ENCODE data around the gene BRIP1.
"Not testable (repeated sequence)": the region's sequence is repeated elsewhere in the genome, so short reads cannot be mapped to it uniquely, and the experiment has no call there.

BRIP1 gene

DNA sequence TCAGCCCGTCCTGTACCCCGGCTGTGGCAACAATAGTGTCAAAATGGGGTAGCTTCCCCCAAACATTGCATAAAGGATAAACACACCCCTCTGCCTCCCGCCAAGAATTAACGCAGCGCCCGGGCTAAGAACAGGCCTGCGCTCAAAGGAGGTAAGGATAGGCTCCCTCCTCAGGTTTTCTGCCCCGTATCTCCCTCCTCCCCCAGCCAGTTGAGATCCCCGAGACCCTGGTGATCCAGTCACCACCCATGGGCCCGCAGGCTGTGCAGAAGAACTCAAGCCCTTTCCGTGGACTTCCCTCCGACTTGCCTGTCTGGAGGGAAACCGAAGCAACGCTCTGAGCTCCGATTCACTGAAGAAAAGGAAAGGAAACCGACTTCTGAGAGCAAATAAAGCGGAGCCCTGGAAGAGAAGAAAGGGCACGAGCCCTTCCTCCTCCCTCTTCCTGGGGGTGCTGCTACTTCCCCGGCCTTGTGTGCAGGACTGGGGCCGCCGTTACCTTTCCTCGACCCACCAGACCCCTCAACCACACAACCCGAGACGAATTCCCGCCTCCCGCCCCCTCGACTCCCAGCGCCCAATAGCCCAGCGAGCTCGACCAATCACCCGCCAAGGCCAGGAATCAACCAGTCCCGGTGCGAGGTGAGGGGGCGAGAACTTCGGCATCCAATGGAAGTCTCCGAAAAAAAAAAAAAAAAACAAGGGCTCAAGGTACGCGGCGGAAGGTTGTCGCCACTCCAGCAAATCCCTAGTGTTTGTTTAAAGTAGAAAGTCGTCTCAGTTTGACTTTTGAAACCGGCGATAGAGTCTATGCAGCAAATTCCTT, at the start of gene BRIP1:
Gene BRIP1, minus strand, starts transcription at position 554 of the 826 bp plus-strand sequence. CDS start 1,989 bp downstream, outside the sequence.
- peak; percentile 89 for DNase-seq

DNA sequence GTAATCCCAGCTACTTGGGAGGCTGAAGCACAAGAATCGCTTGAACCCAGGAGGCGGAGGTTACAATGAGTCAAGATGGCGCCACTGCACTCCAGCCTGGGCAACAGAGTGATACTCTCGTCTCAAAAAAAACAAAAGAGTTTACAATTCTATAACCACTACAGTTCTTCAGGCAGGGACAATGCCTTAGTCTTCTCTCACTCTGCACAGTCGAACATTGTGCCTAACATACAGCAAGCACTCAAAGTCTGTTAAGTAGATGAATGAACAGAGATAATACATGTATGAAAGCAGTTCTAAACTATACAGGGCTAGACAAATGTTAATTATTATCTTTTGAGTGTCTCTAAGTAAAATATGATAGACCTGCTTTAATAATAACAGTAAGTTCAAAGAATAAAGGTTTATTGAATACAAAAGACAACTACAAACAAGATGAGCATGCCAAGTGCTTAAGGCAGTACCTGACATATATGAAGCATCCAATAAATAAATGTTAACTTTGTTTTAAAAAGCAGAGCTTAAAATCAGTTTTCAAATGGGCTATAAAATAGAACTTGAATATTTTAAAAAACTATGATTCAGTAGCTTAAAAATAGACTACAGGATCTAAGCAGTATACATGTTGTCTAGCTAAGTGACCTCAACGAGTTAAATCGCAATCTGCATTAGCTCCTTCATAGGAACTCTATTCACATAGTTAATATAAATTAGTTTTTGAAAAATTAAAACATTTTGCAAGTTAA, 45.1 kb upstream of the BRIP1 start:
- no peak for DNase-seq

DNA sequence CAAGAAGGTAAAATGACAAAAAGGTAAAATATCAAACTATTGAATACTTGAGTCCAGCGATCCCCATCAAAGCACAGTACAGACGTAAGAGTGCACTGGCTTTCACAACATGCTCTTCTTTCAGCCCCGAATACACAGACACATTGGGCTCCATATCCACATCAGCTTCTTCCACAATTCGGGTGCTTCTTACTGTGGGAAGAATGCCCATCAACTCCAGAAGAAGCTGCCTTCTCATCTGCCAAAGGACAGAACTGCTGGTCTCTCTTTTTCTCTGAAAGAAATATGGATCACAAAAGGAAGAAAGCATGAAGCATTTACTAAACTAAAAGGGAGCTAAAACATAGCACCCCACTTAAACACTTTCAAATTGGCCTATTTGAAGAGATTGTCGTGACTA, 44.0 kb upstream of the BRIP1 start:
- DNase-seq: no peak

DNA sequence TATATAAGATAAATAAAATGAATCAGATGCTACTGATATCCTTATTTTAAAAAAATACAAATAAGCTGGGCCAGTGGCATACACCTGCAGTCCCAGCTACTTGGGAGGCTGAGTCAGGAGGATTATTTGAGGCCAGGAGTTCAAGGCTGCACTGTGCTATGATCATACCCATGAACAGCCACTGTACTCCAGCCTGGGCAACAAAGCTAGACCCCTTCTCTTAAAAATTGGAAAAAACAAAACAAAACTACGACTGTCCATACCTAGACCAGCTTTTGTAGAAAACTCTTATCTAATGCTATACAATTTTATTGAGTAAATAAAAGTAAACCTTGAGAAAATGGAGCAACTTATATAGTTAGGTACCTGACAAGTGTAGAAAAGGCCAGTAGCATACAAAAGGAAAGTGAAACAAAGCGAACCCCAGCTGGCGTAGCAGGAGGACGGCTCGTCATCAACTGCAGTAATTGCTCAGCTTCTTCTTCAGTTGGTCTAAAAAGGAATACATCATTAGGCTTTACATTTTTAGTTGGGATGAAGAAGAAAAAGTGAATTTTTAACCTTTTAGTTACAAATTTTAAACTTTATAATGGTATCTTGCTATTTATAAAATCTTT, 40.9 kb upstream of the BRIP1 start:
- DNase-seq: peak; percentile 22

DNA sequence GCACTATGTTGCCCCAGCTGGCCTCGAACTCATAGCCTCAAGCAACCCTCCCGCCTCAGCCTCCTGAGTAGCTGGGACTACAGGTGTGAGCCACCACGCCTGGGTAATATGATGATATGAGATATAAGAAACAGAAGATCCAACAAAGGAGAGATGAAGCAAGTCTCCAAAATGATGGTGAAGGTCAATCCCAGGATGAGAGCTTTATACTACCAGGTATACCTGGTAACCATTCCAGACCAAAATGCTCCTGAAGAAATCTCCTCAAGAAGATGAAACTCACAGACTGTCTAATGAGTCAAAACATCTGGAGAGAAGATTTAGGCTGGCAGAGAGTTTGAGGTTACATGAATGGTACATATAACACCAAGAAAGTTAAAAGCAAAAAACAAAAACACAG, 39.9 kb upstream of the BRIP1 start:
- no peak for DNase-seq

DNA sequence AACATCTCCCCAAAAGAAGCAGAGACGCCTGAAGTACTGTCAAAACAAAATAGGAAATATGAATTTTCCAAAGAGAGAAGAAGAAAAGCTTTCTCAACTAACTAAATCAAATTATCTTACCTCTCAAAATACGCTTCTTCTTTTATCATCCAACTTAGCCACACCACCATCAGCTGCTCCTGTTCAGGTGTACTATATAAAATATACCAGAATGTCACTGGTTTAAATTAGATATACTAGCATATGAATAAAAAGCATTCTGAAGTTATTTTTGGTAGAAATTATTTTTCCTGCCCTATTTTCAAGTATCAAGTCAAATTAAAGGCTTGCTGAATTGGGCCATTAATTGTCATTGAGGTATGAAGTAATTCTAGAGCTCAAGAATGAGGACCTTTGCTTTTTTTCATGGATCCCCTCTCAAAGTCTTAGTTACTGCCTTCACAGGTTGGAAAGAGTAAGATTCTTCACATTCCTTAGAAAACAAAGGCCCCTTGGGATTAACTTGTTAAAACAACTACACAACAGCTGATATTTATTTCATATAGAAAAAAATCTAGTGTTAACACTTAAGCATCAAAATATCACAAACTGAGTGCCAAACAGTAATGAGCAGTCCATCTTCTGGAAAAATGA, 34.3 kb upstream of the BRIP1 start:
- DNase-seq: no peak

DNA sequence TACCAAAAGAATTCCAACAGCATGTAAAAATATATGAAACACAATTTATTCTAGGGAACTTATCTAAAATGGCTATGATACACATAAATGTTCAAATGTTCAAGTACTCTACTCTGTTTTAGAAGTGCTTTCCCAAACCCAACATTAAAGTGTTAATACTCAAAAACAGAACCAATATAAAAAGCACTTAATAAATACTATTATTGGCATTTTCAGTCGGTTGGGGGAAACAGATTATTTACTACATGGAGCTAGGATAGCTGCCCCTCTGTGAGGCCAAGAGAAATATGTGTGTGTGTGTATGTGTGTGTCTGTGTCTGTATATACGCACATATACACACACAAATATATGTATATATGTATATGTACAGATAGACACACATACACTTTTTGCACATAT, 32.1 kb upstream of the BRIP1 start:
- no peak for DNase-seq

DNA sequence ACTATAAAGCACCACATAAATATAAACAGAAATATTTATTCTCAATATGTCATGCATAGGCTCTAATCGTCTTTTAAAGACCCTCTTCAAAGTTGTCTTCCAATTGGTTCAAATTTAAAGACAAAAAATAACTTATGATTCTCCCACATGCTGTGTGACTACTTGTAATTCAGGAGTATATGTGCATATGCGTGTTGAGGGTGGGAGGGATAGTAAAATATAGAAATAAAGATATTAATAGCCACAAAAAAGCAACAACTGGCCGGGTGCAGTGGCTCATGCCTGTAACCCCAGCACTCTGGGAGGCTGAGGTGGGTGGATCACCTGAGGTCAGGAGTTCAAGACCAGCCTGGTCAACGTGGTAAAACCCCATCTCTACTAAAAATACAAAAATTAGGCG, 31.0 kb upstream of the BRIP1 start:
- DNase-seq: not testable (repeated sequence)

DNA sequence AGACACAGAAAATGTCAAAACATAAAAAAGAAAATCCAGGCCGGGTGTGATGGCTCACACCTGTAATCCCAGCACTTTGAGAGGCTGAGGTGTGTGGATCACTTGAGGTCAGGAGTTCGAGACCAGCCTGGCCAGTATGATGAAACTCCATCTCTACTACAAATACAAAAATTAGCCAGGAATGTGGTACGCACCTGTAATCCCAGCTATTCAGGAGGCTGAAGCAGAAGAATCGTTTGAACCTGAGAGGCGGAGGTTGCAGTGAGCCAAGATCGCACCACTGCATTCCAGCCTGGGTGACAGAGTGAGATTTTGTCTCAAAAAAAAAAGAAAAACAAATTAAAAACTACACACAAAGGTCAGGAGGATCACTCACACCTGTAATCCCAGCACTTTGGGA, 24.4 kb upstream of the BRIP1 start:
- DNase-seq: not testable (repeated sequence)

DNA sequence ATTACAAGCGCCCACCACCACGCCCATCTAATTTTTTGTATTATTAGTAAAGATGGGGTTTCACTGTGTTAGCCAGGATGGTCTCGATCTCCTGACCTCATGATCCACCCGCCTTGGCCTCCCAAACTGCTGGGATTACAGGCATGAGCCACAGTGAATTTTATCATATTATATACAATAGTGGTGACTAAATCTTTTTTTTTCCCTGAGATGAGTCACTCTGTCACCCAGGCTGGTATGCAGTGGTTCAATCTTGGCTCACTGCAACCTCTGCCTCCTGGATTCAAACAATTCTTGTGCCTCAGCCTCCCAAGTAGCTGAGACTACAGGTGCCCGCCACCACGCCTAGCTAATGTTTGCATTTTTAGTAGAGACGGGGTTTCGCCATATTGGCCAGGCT, 22.5 kb upstream of the BRIP1 start:
- DNase-seq: not testable (repeated sequence)

DNA sequence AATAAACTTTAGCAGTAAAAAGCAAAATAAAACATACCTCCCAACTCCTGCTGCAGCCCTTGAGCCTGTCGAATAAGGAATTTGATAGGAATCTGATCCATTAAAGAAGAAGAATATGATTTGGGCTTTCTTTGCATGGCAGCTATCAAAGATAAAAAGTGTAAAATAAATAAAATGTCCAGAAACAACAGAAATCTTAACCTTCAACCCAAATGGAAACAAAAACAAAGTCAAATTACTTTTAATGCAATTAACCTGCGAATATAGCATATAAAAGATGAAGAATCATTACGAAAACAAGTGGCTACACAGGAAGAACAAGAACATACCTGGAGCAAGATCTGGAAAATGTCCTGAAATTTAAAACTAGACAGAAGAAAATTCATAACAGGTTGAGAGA, 21.5 kb upstream of the BRIP1 start:
- no peak for DNase-seq

DNA sequence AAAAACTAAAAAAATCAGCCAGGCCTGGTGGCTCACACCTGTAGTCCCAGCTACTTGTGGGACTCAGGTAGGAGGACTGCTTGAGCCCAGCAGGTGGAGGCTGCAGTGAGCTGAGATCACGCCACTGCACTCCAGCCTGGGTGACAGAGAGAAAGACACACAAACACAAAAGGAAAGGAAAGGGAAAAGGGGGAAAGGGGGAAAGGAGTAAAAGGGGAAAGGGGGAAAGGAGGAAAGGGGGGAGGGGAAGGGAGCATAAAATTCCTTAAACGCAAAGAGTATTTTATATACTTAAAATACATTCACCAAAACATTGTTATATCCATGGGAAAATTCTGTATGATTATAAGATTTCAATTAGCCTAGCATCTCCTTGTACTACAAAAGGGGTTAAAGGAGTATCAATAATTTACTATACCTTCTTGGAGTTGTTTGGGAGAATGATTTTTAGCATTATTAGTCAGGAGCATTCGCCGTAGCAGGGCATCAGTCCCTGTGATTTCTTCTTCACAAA, 17.3 kb upstream of the BRIP1 start:
- no peak for DNase-seq

DNA sequence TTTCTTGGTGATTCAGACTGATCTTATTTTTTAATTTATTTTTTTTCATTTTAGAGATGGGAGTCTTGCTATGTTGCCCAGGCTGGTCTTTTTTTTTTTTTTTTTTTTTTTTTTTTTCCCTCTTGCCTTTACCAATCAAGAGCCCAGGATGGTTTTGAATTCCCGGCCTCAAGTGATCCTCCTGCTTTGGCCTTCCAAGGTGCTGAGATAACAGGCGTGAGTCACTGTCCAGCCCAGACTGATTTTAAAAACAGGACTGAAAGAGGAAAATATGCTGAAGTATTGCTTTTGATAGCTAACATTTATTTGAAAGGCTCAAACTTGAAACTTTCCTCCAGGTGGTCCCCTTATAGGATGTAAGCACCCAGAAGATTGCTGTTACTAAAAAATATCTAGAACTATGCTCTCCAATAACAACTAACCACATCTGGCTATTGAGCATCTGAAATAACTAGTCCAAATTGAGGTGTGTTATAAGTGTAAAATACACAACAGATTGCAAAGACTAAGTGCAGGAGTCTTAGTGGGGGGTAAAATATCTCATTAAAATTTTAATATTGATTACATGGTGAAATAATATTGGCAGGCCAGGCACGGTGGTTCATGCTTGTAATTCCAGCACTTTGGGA, 15.8 kb upstream of the BRIP1 start:
- no peak for DNase-seq

DNA sequence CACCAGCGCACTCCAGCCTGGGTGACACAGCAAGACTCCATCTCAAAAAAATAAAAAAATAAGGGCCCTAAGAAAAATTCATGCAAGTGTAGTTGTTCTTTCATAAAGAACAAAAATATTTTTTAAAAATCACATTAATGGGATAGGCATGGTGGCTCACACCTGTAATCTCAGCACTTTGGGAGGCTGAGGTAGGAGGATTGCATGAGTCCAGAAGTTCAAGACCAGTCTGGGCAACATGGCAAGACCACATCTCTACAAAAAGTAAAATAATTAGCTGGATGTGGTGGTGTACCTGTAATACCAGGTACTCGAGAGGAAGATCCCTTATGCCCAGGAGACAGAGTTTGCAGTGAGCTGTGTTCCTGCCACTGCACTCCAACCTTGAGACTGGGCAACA, 15.2 kb upstream of the BRIP1 start:
- DNase-seq: no peak

DNA sequence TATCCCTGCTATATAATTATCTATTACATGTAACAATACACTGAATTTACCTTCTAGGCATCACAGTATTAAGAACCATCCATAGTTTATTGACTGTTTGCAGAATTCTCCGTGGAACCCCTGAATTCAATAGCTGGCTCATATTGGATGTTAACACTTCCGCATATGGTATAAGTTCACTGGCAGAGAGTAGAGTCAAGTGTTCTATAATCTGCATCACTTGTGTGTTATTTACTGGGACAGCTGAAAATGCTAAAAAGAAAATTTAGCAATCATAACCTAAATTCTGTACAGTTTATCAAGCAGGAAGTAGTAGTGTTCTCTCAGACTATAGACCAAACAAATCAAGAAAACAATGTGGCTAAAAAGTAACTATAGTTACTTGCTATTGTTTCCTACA, 14.5 kb upstream of the BRIP1 start:
- no peak for DNase-seq

DNA sequence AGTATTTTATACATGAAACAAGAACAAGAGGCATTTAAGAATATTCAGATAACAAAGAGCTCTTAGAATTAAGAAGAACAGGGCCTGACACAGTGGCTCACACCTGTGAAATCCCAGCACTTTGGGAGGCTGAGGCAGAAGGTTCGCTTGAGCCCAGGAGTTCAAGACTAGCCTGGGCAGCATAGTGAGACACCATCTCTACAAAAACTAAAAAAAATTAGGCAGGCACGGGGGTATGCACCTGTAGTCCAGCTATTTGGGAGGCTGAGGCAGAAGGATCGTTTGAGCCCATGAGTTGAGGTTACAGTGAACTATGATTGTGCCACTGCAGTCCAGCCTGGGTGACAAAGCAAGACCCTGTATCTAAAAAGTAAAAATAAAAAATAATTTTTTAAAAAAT, 12.5 kb upstream of the BRIP1 start:
- no peak for DNase-seq

DNA sequence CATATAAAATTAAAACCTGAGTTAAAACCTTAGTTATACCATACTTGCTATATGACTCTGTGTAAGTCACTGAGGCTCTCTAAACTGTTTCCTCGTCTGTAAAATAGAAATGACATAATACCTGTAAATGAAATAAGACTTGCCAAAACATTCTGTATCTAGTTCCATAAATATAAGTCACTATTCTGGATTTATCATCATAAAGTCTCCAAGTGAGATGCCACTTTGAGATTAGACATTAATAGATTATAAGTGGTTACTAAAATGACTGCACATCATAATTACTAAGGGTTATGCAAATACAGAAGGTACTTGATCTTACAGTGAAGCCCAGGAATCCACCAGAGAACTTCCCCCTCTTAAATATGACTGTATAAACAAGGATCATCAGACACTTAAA, 12.0 kb upstream of the BRIP1 start:
- no peak for DNase-seq

DNA sequence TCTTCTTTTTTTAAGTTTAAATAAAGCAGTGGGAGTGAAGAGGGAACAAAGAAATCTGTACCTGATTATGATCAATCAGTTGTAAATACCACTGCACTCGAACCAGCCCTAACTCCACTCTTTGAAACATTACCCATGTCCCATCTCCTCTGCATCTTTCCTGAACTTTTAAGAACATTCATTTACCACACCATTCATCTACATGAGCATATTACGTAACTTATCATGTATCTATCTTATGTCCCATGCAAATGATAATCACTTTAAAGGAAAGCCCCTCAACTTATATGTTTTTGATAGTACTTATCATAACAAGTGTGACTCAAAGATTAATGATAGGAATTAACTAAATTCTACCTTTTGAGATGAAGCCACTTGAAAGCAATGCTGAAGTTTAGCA, 10.7 kb upstream of the BRIP1 start:
- DNase-seq: no peak

DNA sequence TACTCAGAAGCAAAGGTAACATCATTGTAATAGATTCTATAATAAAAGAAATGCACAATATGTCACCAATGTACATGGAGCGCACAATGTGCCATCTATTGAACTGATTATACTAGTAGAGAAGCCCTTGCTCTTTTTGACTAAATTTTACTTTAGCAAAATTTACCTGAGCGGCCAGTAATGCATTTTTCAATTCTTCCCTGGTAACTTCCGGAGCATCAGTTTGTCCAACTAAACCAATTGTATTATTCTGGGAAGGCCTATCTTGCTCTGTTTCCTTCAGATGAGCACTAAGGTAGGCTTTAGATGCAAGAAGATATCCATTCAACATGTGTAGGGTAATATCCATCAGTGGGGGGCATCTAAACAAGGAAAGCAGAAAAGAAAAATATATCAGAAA, 8.8 kb upstream of the BRIP1 start:
- no peak for DNase-seq

DNA sequence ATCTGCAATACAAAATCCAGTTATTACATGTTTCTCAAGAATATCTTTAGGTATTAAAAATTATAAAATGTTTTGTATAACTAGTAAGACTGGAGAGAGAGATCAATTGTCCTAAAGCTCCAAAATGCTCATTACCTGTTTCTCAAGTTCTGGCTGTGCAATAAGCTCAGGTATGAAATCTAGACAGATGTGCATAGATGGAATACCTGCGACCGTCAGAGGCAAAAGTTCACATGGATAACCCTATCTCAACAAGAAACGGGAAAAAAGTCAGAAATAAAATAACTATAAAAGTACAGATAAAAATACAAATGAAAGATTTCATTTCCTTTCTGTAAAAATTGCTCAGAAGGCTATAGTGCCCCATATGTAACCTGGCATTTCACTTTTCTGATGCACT, 5.8 kb upstream of the BRIP1 start:
- no peak for DNase-seq

DNA sequence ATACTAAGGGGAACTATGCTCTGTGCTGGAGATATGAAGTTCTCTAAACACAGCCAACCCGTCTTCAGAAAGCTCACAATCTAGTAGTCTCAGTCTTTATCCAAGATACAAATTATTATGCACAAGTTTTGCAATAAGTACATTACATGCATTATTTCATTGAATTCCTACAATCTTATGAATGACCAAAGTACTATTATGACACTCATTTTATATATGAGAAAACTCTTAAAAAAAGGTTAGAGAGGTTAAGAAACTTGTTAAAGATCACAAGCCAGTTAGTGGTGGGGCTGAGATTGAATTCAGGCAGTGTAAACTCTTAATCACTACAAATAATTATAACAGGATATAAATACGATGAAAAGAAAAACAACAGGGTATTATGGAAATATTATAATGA, 4.7 kb upstream of the BRIP1 start:
- DNase-seq: no peak

DNA sequence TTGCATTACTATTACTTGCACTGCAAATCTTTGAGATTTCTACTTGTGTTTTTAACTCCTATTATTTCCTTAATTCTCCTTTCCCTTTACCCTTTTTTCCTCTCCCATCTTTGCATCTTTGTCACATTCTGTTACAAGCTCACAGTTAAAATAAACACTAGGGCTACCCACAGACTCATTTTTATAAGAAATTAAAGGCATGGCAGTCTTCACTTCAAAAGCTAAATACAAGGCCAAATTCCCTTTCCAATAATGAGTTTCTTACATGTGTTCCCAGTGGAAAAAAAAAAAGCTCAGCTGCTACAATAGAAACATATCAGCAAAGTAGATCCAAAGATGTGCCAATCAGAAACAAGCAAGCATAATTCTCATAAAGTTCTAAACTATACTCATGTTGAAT, 3.7 kb upstream of the BRIP1 start:
- DNase-seq: no peak

DNA sequence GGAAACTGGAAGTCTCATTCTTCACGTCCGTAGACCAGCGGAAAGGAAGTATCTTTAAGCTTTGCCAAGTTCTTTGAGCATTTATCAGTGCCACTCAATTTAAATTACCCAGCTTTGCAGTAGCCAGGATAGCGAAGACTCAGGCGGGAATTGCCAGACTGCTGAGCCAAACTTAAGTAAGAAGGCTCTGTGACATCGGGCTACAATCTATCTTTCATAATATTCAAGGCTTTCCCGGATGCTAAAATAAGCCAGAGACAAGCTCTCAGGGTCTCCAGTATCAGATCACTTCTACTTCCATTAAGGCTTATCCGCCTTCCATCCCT, 436 bp upstream of the BRIP1 start:
- DNase-seq: no peak
